Activated CD8-positive, alpha-beta T cell treated with anti-CD3 and anti-CD28 coated beads for 36 hours (primary cell): ENCODE results near the gene HCRTR1. TPM values are rescaled to one million over a fixed set of nuclear protein-coding genes. Genes with fewer than 3 reads are reported as not detected.

ENCODE experiments used
- ATAC-seq: fragments of 200-7000 bp; cut with Tn5 transposase; one replicate; pipeline ENCODE4 v1.10.0; 2021; ENCODE audit warnings: mild to moderate bottlenecking, moderate library complexity
- CTCF ChIA-PET: fragments of 350-600 bp; sonication (Branson Sonifier 250); formaldehyde crosslinking; loops from one replicate; lab custom pipeline; 2021; ENCODE audit warnings: antibody characterized with exemption; lab: Charles Lee
- POLR2A ChIA-PET: fragments of 350-600 bp; sonication (Branson Sonifier 250); formaldehyde crosslinking; loops from one replicate; lab custom pipeline; 2021; ENCODE audit warnings: antibody characterized with exemption; lab: Charles Lee
- DNase-seq: peaks from one replicate; pipeline ENCODE4 v3.0.0-alpha.2; 2020
- H3K27ac Mint-ChIP-seq: one replicate; pipeline ENCODE4 v1.8.0; 2021; ENCODE audit warnings: mild to moderate bottlenecking, mixed read lengths
- H3K27me3 Mint-ChIP-seq: one replicate; pipeline ENCODE4 v1.8.0; 2021; ENCODE audit warnings: mixed read lengths
- H3K36me3 Mint-ChIP-seq: one replicate; pipeline ENCODE4 v1.8.0; 2021; ENCODE audit warnings: low read depth, mixed read lengths
- H3K4me1 Mint-ChIP-seq: one replicate; pipeline ENCODE4 v1.8.0; 2021; ENCODE audit warnings: low read depth, mixed read lengths
- H3K4me3 Mint-ChIP-seq: one replicate; pipeline ENCODE4 v1.8.0; 2021; ENCODE audit warnings: mild to moderate bottlenecking, moderate library complexity, mixed read lengths
- H3K9me3 Mint-ChIP-seq: one replicate; pipeline ENCODE4 v1.8.0; 2021; ENCODE audit warnings: mixed read lengths
- intact Hi-C: fragments of 100-400 bp; cut with micrococcal nuclease; formaldehyde crosslinking; loops from one replicate; pipeline ENCODE4 v1.10.0; 2022
- total RNA-seq, 2 experiments: library from RNA; stranded (reverse); gene quantifications; one replicate each; pipeline ENCODE4 v1.2.3, GENCODE V29; 2021
- TF ChIP-seq, protein P1 (sequence below): fragments of 200-600 bp; IDR thresholded peaks from one replicate; pipeline ENCODE4 v1.8.0; 2022; ENCODE audit warnings: antibody characterized with exemption, mild to moderate bottlenecking

HCRTR1 gene
- total RNA-seq, 2 experiments from 2014 or later, result not detected

DNA sequence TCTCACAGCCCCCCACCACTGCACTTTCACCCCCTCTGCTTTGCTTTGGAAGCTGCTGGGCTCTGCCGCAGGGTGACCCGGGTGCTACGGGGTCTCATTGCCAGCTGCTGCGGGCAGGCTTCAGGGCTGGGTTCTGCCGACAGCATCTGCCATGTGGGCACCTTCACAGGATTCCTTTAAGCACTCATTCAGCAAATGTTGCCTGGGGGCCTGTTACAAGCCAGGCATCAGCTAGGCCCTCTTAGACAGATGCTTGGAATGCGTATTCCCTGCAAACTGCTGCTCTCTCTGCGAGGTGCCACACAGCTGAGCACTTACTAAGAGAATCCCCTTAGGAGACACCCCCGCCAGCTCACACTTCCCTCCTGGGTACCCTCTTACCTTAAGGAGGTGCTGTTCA is 57.1 kb downstream of the HCRTR1 start:
- H3K36me3 Mint-ChIP-seq, result no peaks in the 10 kb centered on the region
- no peak overlapping the region for H3K4me3 Mint-ChIP-seq
- peaks cover 8% of the 10 kb centered on the region for H3K27me3 Mint-ChIP-seq
- H3K27ac Mint-ChIP-seq, result no peak overlapping the region
- no peak for DNase-seq
- POLR2A ChIA-PET, result no interaction called here
- no peaks in the 10 kb centered on the region for H3K9me3 Mint-ChIP-seq
- intact Hi-C loops, result no loop called here
- H3K4me1 Mint-ChIP-seq, result peaks cover 6% of the 10 kb centered on the region
- TF ChIP-seq, protein P1, sequence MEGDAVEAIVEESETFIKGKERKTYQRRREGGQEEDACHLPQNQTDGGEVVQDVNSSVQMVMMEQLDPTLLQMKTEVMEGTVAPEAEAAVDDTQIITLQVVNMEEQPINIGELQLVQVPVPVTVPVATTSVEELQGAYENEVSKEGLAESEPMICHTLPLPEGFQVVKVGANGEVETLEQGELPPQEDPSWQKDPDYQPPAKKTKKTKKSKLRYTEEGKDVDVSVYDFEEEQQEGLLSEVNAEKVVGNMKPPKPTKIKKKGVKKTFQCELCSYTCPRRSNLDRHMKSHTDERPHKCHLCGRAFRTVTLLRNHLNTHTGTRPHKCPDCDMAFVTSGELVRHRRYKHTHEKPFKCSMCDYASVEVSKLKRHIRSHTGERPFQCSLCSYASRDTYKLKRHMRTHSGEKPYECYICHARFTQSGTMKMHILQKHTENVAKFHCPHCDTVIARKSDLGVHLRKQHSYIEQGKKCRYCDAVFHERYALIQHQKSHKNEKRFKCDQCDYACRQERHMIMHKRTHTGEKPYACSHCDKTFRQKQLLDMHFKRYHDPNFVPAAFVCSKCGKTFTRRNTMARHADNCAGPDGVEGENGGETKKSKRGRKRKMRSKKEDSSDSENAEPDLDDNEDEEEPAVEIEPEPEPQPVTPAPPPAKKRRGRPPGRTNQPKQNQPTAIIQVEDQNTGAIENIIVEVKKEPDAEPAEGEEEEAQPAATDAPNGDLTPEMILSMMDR, result no peak
- CTCF ChIA-PET, result interaction anchor here (1.5 kb wide), 1 partner anchor 71 kb away, joined by 5 read pairs; no protein-coding TSS in a partner anchor
- no peak for ATAC-seq

DNA sequence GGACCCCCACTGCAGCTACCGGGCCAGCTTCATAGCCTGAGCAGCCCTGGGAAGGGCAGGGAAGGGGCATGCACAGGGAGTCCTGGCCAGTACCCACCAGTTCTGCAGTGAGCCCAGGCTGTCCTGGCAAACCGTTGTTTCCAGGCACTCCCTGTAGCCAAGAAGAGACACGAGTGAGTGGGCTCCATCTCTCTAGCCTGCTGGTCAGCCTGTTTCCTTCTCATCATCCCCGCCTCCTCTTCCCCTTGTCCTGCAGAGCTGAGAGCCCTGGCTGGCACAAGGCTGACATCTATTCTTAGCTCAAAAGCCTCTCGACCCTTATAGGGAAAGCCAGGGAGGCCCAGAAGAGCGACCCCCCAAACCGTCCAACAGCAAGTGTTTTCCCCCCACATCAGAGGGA is 57.7 kb downstream of the HCRTR1 start:
- Mint-ChIP-seq H3K27me3 (peaks cover 7% of the 10 kb centered on the region), H3K9me3 (no peaks in the 10 kb centered on the region), H3K36me3 (no peaks in the 10 kb centered on the region), H3K27ac (no peak overlapping the region), H3K4me3 (no peak overlapping the region), H3K4me1 (peaks cover 3% of the 10 kb centered on the region)
- ChIA-PET CTCF (interaction anchor here (1.5 kb wide), 1 partner anchor 70 kb away, joined by 5 read pairs; no protein-coding TSS in a partner anchor), POLR2A (no interaction called here)
- TF ChIP-seq, protein P1, result no peak
- DNase-seq, result no peak
- ATAC-seq, result no peak
- intact Hi-C loops, result no loop called here

DNA sequence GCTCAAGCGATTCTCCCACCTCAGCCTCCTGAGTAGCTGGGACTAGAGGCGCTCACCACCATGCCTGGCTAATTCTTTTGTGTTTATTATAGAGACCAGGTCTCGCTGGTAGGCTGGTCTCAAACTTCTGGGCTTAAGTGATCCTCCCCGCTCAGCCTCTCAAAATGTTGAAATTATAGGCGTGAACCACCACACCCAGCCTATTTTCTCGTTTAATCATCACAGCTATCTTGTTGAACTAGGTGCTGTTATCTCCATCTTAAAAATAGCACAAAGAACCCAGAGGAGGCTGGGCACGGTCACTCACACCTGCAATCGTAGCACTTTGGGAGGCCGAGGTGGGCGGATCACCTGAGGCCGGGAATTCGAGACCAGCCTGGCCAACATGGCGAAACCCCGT is 58.3 kb downstream of the HCRTR1 start:
- H3K27ac Mint-ChIP-seq, result no peak overlapping the region
- H3K9me3 Mint-ChIP-seq, result no peaks in the 10 kb centered on the region
- DNase-seq (no peak), ATAC-seq (no peak)
- ChIA-PET CTCF (interaction anchor here (1.5 kb wide), 1 partner anchor 70 kb away, joined by 5 read pairs; no protein-coding TSS in a partner anchor), POLR2A (no interaction called here)
- H3K27me3 Mint-ChIP-seq, result peaks cover 4% of the 10 kb centered on the region
- intact Hi-C loops, result no loop called here
- TF ChIP-seq, protein P1, result no peak
- no peaks in the 10 kb centered on the region for H3K36me3 Mint-ChIP-seq
- no peak overlapping the region for H3K4me3 Mint-ChIP-seq
- no peaks in the 10 kb centered on the region for H3K4me1 Mint-ChIP-seq

Other genes starting within 250 kb of the HCRTR1 start
- under 1 TPM in 1 of 2 experiments, not detected in 1; 0.65 TPM for gene FABP3, start 244.6 kb upstream of the HCRTR1 start, total RNA-seq
- gene SERINC2, start 204.5 kb upstream of the HCRTR1 start, total RNA-seq, result under 1 TPM in 1 of 2 experiments, not detected in 1; 0.16 TPM
- gene TINAGL1, start 41.2 kb upstream of the HCRTR1 start, total RNA-seq, result not detected
- gene PEF1, start 27.2 kb downstream of the HCRTR1 start, total RNA-seq, result 10 to 100 TPM; 58.1 to 61.9 TPM
- under 1 TPM in 1 of 2 experiments, not detected in 1; 0.34 TPM for gene COL16A1, start 86.3 kb downstream of the HCRTR1 start, total RNA-seq
- gene ADGRB2, start 146.7 kb downstream of the HCRTR1 start, total RNA-seq, result under 1 TPM; 0.54 to 0.56 TPM
- gene SPOCD1, start 198.3 kb downstream of the HCRTR1 start, total RNA-seq, result not detected